GM13976 (cell line): ENCODE results near the gene IL1RL1.

Source experiments
- DNase-seq: peaks from one replicate; pipeline ENCODE4 v3.0.0; 2012; ENCODE audit warnings: low spot score
- in situ Hi-C: fragments of 300-500 bp; cut with MboI; formaldehyde crosslinking; loops from one replicate; pipeline ENCODE4 v1.12.0; 2022; ENCODE audit warnings: low sequenced_read_pairs, mixed read lengths, inconsistent platforms; ENCODE audit not compliant: unreplicated experiment
- TF ChIP-seq, protein P1 (sequence below): IDR thresholded peaks from 2 replicates; pipeline ENCODE4 v1.5.1; 2012; ENCODE audit warnings: borderline replicate concordance, mild to moderate bottlenecking; ENCODE audit not compliant: insufficient read depth; ENCODE audit errors: extremely low read depth, missing control alignments, control extremely low read depth

Gene IL1RL1

DNA sequence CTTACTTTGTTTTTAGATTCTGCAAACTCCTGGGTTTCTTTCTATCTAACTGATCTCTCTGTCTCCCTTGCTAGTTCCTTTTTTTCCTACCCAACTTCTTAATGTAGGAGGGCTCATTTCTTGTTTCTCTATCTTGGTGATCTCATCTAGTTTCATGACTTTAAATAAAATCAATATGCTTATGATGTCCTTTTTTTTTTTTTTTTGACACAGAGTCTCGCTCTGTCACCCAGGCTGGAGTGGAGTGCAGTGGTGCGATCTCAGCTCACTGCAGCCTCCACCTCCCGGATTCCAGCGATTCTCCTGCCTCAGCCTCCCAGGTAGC is 42.2 kb upstream of the IL1RL1 start:
- TF ChIP-seq, protein P1, sequence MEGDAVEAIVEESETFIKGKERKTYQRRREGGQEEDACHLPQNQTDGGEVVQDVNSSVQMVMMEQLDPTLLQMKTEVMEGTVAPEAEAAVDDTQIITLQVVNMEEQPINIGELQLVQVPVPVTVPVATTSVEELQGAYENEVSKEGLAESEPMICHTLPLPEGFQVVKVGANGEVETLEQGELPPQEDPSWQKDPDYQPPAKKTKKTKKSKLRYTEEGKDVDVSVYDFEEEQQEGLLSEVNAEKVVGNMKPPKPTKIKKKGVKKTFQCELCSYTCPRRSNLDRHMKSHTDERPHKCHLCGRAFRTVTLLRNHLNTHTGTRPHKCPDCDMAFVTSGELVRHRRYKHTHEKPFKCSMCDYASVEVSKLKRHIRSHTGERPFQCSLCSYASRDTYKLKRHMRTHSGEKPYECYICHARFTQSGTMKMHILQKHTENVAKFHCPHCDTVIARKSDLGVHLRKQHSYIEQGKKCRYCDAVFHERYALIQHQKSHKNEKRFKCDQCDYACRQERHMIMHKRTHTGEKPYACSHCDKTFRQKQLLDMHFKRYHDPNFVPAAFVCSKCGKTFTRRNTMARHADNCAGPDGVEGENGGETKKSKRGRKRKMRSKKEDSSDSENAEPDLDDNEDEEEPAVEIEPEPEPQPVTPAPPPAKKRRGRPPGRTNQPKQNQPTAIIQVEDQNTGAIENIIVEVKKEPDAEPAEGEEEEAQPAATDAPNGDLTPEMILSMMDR = no peak
- DNase-seq = no peak
- in situ Hi-C loops = no loop called here

DNA sequence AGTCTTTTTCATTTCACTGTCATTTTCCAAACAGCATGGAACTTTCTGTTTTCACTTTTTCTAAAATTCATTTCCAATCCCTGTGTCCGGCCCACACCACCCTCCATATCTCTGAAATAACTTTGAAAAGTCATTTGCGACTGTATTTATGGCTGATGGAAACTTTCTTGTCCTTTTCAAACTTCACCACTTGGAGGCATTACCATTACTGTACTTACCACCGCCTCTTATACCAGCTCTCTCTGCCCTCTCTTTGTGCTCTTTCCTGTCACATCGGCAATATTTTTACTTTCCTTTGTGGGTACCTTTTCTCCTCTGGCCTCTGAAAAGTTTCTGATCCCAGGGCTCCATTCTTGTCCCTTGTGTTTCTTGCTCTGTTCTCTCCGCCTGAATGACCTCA is 39.5 kb upstream of the IL1RL1 start:
- in situ Hi-C loops = no loop called here
- no peak for DNase-seq

DNA sequence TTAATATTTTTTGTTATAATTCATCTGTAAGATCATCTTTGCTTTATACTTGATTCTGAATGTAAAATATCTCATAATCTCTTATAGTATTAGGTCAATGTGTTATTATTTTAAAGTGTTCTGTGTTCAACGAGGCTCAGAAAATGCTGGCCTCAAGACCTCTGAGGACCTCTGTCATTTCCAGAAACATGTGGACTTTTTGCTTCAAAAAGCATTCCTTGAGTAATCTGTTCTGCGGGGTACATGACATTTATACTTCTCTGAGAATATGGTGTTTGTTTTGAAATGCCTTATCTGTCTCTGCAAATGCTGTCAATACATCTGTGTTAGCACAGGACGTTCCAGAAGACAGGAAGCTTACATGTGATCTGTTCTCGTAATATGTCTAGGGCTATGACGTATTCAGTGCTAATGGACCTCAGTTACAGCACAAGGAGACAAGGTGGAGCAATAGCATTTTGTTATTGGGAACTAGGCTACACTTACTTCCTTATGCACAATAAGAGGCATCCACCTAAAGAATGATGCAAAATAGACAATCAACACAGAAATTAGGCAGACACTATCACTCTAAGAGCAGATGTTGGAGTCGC is 37.6 kb upstream of the IL1RL1 start:
- in situ Hi-C loops = no loop called here
- TF ChIP-seq, protein P1 = no peak
- DNase-seq = no peak

More for the DNA sequence above, 39.5 kb upstream of the IL1RL1 start:
- TF ChIP-seq, protein P1 = no peak

DNA sequence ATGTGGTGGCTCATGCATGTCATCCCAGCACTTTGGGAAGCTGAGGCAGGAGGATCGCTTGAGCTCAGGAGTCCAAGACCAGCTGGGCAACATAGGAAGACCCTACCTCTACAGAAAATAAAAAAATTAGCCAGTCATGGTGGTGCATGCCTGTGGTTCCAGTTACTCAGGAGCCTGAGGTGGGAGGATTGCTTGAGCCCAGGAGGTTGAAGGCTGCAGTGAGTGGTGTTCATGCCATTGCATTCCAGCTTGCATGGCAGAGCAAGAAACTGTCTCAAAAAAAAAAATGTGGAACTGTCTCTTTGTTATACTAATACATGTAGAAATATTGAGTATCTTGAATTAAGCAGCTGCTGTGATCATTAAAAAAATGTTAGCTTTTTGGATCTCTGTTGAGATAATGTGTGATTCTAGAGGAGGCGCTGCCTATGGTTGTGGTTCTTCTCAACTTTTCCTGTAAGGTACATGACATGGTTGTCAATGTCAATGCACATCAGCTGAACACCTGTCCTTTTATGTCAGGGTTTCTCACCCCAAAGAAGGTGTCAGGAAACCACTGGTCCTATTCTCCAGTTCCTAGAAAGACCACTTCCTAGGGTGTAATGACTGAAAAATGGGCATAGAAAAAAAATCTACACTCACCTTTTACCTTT is 34.7 kb upstream of the IL1RL1 start:
- in situ Hi-C loops = no loop called here
- TF ChIP-seq, protein P1 = no peak
- no peak for DNase-seq

DNA sequence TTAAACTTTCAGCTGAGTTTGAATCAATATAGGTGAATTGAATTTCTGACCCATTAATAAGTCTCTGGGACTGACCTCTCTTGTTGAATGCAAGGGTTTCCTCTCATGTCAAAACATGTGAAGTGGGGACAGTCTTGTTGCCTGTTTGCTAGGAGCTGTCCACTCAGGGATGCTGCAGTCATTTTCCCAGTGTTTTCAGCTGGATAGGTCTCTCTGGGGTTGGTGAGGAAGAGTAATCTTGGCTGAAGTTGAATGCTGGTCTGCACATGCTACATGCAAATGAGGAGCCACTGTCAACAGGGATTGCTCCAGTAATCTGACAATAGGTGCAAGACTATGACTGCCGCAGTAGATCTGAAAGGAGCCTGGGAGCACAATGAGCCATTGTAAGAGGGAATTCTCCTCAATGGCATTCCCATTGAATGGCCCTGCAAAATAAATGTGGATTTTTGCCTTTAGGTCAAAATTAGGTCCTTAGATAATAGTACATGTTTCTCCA is 34.1 kb upstream of the IL1RL1 start:
- DNase-seq = no peak
- TF ChIP-seq, protein P1 = no peak
- in situ Hi-C loops = no loop called here

DNA sequence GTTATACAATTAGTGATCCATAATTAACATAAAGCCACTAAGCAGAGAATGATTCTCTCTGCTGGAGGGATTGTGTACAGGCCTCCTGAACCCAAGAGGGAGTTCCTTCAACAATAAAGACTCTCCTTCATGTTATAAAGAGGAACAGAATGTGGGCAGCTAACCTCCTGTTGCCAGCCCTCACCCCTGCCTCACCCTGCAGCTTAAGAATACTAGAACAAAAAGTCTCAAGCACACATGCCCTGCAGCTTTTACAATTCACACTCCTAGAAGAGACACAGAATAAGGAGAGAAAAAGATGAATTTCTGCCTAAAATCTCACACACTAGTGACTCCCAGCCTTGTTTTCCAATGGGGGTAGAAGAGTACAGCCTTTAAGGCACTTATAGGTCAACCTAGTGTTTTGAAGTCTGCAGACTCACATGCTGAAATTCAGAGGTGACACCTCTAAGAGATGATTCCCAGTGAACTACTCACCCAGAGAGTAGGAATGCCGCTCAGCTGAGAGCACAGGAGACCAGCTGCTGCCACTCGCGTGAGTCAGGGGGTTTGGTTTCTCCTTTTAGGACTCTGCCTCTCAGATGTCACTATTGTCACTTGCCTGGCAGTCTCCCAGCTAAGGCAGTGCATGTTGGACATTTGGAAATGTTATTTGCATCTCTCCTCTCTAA is 32.5 kb upstream of the IL1RL1 start:
- DNase-seq = no peak
- in situ Hi-C loops = no loop called here
- TF ChIP-seq, protein P1 = no peak
